GM10847 (cell line): ENCODE data around the gene BMP8B.

Experiments
- POLR2A ChIP-seq: IDR thresholded peaks from 2 replicates; pipeline ENCODE4 v1.6.1; 2011; ENCODE audit not compliant: insufficient read length; ENCODE audit errors: extremely low read depth

The BMP8B gene

DNA sequence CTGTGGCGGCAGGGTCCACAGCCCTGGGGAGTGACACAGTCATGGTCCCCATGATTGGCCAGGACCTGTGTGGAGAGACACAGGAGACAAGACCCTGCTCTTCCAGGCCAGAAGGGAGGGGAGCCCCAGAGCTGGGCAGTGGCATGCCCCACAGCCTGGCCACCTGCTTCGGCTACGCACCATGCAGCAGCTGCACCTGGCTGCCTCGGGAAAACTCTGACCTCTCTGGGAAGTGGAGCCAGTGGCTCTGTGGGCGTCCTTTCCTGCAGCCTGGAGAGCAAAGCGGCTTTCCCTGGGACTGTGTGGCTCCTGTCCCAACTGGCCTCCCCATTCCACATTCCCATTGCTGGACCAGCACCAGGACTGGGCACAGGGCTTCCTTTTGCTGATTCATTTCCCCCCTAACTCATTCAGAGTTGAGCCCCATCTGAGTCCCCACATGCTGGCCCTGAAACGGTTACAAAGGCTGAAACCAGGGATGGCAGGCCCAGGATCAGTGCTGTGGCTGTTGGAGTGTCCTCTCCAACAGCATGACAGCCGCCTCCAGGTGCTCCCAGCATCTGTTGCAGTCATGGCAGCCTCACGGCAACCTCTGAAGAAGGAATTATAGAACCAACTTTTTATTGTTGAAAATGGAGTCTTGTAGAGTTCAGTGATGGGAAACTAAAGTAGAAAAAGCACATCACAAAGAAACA, 32.6 kb downstream of the BMP8B start:
- no peak for TF ChIP-seq POLR2A

- no peak for TF ChIP-seq POLR2A
Observed at GRCh38 chr1:39754906-39755504, 33.7 kb downstream of the BMP8B start.

GRCh38 chr1:39754026-39754570, 34.6 kb downstream of the BMP8B start:
- TF ChIP-seq POLR2A = no peak

GRCh38 chr1:39753132-39754025, 35.3 kb downstream of the BMP8B start:
- no peak for TF ChIP-seq POLR2A

GRCh38 chr1:39752703-39753102, 36.0 kb downstream of the BMP8B start:
- TF ChIP-seq POLR2A = no peak

- no peak for TF ChIP-seq POLR2A
Observed at GRCh38 chr1:39751595-39751994, 37.1 kb downstream of the BMP8B start.

DNA sequence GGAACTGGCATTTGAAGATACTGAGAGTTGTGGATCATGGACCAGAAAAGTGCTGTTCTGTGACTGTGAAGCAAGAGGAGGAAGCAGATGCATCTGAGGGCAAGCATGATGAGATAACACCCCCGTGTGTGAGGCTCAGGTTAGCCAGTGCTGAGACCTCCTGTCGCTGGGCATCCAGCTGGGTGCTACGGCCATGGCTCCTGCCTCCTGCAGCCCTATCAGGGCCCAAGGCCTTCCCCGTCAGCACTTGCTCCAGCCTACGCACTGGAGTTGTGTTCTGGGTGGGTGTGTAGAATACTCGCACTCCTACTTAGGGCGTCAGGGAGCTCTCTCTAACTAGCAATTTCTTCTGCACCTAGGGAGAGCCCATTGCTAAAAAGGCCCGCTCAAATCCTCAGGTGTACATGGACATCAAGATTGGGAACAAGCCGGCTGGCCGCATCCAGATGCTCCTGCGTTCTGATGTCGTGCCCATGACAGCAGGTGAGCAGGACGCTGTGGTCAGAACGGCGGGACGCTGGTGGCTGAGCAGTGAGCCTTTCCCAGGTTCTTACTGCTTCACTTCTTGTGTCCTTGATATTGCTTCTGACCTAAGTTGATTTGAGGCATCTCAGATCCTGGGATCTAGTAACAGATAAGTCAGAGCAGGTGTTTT, 43.5 kb downstream of the BMP8B start:
- no peak for TF ChIP-seq POLR2A

DNA sequence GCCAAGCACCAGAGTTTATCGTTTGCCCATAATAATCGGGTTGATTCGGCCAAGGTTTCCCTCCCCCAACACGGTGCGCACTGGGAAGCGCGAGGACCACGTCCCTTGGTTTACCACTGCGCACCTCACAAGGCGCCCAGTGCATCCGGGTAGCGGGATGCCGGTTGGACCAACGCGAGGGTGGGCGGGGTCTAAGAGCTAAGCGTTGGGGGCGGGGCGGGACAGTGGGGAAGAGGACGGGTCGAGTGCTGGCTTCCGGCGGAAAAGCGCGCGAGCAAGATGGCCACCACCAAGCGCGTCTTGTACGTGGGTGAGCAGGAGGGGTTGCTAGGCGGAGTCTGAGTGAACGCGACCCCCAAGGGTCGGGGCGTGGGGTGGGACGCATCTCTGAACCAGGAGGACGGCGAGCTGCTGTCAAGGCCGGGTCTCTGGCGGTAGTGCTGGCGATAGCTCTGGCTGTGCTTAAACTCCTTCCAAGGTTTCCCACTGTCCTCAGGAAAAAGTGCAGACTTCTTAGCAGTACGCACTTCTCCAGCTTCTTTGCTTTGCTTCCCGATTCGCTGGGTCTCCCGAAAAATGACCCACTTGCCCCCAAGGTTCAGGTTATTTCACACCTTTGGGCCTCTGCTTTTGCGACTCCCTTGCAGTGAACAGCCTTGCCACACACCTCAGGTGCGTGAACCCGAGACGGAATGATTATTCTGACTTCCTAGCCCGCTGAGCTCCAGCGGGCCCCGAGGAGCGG, 49.9 kb downstream of the BMP8B start, which contains the start of gene PPIE:
PPIE (plus strand) TSS at position 261 of the 745 bp plus-strand sequence; CDS start at position 280, 19 bp downstream.
- TF ChIP-seq POLR2A = peak; percentile 81

GRCh38 chr1:39737546-39738169, 51.0 kb downstream of the BMP8B start:
- TF ChIP-seq POLR2A = no peak

- no peak for TF ChIP-seq POLR2A
Observed at GRCh38 chr1:39735731-39736130, 52.9 kb downstream of the BMP8B start.

GRCh38 chr1:39733161-39733560, 55.5 kb downstream of the BMP8B start:
- no peak for TF ChIP-seq POLR2A

GRCh38 chr1:39732730-39733129, 55.9 kb downstream of the BMP8B start:
- no peak for TF ChIP-seq POLR2A

- no peak for TF ChIP-seq POLR2A
Observed at GRCh38 chr1:39729842-39730241, 58.8 kb downstream of the BMP8B start.

GRCh38 chr1:39729030-39729429, 59.6 kb downstream of the BMP8B start:
- no peak for TF ChIP-seq POLR2A
